Measurements from ENCODE around the gene IPPK.

IPPK gene

DNA sequence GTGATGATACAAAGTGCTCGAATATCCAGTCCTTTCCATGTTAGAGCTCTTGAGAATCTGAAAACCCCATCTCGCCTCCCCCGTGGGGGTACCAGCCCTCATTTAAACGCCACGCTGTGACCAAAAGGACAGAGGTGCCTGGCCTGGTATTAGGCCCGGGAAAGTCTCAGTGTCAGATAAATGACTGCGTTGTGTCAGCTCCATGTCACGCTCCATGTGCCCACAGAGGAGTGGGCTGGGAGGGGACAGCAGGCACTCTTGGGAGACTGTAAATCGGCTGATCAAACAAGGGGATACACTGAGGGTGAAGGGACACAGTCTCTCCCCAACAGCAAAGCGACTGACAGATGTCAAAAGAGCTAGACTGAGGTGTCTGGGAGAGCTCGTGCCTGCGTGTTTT, 68.5 kb downstream of the IPPK start:
- no peak overlapping the region for H3K27ac ChIP-seq (ENCODE audit: low read depth, low read length, poor library complexity, severe bottlenecking)
- no peak overlapping the region for H3K4me3 ChIP-seq (ENCODE audit: low read depth, low read length, poor library complexity, severe bottlenecking)
- no peak overlapping the region for H3K4me2 ChIP-seq (ENCODE audit: low read length)
- H3F3A ChIP-seq (ENCODE audit: insufficient read depth, low read length) = no peaks in the 10 kb centered on the region
- H3K36me3 ChIP-seq (ENCODE audit: insufficient read depth, low read length) = 0 out of 2 replicates have a peak, but pooled peaks cover 6% of the 10 kb centered on the region
- no peak overlapping the region for H2AFZ ChIP-seq (ENCODE audit: low read length)
- no peaks in the 10 kb centered on the region for H3K4me1 ChIP-seq (ENCODE audit: insufficient read depth, low read length, severe bottlenecking)
- no peaks in the 10 kb centered on the region for H3K9me2 ChIP-seq (ENCODE audit: low read depth, low read length)
- no peaks in the 10 kb centered on the region for H3K79me2 ChIP-seq (ENCODE audit: insufficient read depth, low read length)
- no peak for TF ChIP-seq EZH2 (IDR thresholded peaks at IDR 0.05; ENCODE audit: borderline replicate concordance, low read length)
- TF ChIP-seq, protein P1, sequence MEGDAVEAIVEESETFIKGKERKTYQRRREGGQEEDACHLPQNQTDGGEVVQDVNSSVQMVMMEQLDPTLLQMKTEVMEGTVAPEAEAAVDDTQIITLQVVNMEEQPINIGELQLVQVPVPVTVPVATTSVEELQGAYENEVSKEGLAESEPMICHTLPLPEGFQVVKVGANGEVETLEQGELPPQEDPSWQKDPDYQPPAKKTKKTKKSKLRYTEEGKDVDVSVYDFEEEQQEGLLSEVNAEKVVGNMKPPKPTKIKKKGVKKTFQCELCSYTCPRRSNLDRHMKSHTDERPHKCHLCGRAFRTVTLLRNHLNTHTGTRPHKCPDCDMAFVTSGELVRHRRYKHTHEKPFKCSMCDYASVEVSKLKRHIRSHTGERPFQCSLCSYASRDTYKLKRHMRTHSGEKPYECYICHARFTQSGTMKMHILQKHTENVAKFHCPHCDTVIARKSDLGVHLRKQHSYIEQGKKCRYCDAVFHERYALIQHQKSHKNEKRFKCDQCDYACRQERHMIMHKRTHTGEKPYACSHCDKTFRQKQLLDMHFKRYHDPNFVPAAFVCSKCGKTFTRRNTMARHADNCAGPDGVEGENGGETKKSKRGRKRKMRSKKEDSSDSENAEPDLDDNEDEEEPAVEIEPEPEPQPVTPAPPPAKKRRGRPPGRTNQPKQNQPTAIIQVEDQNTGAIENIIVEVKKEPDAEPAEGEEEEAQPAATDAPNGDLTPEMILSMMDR (IDR thresholded peaks at IDR 0.05; ENCODE audit: low read length) = no peak
- no peaks in the 10 kb centered on the region for H3K27me3 ChIP-seq (ENCODE audit: insufficient read depth, low read length)
- no peak overlapping the region for H3K9ac ChIP-seq (ENCODE audit: low read length)
- H3K9me3 ChIP-seq (ENCODE audit: low read length) = 0 out of 2 replicates have a peak, but pooled peaks cover 5% of the 10 kb centered on the region
- no peaks in the 10 kb centered on the region for H4K20me1 ChIP-seq (ENCODE audit: insufficient read depth, low read length)

DNA sequence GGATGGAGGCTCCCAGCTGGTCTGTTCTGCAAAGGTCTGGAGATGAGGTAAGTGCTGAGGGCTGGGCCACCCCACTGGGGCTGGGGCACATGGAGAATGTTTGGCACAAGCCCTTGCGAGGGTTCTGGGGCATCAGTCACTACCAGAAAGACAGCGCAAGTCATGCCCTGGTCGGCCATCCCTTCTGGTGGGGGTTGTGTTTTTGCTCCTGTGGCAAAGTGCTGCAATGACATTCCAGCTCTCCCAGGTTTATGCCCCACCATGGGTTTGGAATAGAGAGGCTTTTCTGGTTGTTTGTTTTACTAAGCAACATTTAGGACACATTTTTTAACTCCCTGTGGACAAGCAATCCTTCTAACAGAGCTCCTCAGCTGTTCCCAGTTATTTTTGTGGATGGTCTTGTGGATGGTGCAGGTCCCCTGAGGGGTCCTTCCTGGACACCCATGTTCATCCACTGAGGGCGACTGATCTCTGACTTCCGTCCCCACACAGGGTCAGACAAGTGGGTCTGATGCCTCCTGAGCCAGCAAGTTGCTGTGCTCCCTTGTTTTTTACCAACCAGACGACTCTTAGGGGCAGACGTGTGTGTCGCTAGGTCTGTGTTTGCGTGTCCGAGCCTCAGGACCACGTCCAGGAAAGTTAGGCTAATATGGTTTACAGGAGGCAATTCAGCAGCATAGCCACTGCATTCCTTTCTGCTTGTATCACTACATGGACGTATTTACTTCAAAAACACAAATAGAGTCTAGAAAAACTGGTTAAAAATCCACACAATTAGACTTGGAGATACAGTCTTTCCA, 69.3 kb downstream of the IPPK start:
- Histone ChIP-seq H4K20me1 (ENCODE audit: insufficient read depth, low read length) (no peaks in the 10 kb centered on the region), H3K27me3 (ENCODE audit: insufficient read depth, low read length) (no peaks in the 10 kb centered on the region), H3K27ac (ENCODE audit: low read depth, low read length, poor library complexity, severe bottlenecking) (no peak overlapping the region), H3K4me3 (ENCODE audit: low read depth, low read length, poor library complexity, severe bottlenecking) (no peak overlapping the region), H3K9me3 (ENCODE audit: low read length) (0 out of 2 replicates have a peak, but pooled peaks cover 5% of the 10 kb centered on the region), H3K9me2 (ENCODE audit: low read depth, low read length) (no peaks in the 10 kb centered on the region), H3F3A (ENCODE audit: insufficient read depth, low read length) (no peaks in the 10 kb centered on the region), H3K79me2 (ENCODE audit: insufficient read depth, low read length) (no peaks in the 10 kb centered on the region), H3K9ac (ENCODE audit: low read length) (no peak overlapping the region), H3K4me2 (ENCODE audit: low read length) (no peak overlapping the region), H3K4me1 (ENCODE audit: insufficient read depth, low read length, severe bottlenecking) (no peaks in the 10 kb centered on the region), H3K36me3 (ENCODE audit: insufficient read depth, low read length) (0 out of 2 replicates have a peak, but pooled peaks cover 6% of the 10 kb centered on the region), H2AFZ (ENCODE audit: low read length) (no peak overlapping the region)
- TF ChIP-seq, protein P1 (IDR thresholded peaks at IDR 0.05; ENCODE audit: low read length) = no peak
- TF ChIP-seq EZH2 (IDR thresholded peaks at IDR 0.05; ENCODE audit: borderline replicate concordance, low read length) = no peak

DNA sequence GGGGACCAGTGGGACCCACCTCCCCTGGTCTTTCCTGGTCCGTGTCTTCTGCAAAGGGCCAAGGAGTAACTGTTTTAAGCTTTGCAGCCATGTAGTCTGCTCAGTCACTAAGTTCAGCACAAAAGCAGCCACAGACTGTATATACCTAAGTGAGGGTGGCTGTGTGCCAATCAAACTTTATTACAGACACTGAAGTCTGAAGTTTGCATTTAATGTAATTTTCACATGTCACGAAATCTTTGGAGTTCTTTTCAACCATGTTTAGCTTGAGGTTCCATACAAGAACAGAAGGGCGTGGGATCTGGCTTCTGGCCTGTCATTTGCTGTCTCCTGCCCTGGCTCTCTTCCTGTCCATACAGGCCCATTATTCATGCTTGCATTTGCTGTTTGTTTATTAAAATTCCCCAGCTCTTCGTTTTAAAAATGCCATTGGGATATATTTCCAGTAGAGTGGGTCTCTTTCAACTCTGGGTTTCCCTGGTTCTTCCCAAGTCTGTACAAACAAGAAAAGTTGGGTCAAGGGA, 69.9 kb downstream of the IPPK start:
- no peaks in the 10 kb centered on the region for H3K9me3 ChIP-seq (ENCODE audit: low read length)
- no peaks in the 10 kb centered on the region for H4K20me1 ChIP-seq (ENCODE audit: insufficient read depth, low read length)
- no peak overlapping the region for H2AFZ ChIP-seq (ENCODE audit: low read length)
- H3K4me3 ChIP-seq (ENCODE audit: low read depth, low read length, poor library complexity, severe bottlenecking) = no peak overlapping the region
- H3K27me3 ChIP-seq (ENCODE audit: insufficient read depth, low read length) = no peaks in the 10 kb centered on the region
- H3K27ac ChIP-seq (ENCODE audit: low read depth, low read length, poor library complexity, severe bottlenecking) = no peak overlapping the region
- H3K4me2 ChIP-seq (ENCODE audit: low read length) = no peak overlapping the region
- no peaks in the 10 kb centered on the region for H3K4me1 ChIP-seq (ENCODE audit: insufficient read depth, low read length, severe bottlenecking)
- H3F3A ChIP-seq (ENCODE audit: insufficient read depth, low read length) = no peaks in the 10 kb centered on the region
- H3K9me2 ChIP-seq (ENCODE audit: low read depth, low read length) = no peaks in the 10 kb centered on the region
- no peak overlapping the region for H3K9ac ChIP-seq (ENCODE audit: low read length)
- H3K36me3 ChIP-seq (ENCODE audit: insufficient read depth, low read length) = 0 out of 2 replicates have a peak, but pooled peaks cover 1% of the 10 kb centered on the region
- TF ChIP-seq, protein P1 (IDR thresholded peaks at IDR 0.05; ENCODE audit: low read length) = no peak
- TF ChIP-seq EZH2 (IDR thresholded peaks at IDR 0.05; ENCODE audit: borderline replicate concordance, low read length) = no peak
- H3K79me2 ChIP-seq (ENCODE audit: insufficient read depth, low read length) = no peaks in the 10 kb centered on the region
